Nephron (organoid): Measurements from ENCODE around the gene FKBP4.
A peak's percentile ranks its signal among the peaks of the same experiment; 100 is the strongest.

Source experiments
- H3K27ac Mint-ChIP-seq, 3 experiments: 2 replicates each; pipeline ENCODE4 v1.8.0; 2020; ENCODE audit warnings: mixed read lengths in 3 of 3, mild to moderate bottlenecking in 2 of 3, moderate library complexity in 1 of 3
- H3K27me3 Mint-ChIP-seq: 2 replicates; pipeline ENCODE4 v1.8.0; 2021; ENCODE audit warnings: low read depth, mild to moderate bottlenecking, moderate library complexity, mixed read lengths
- H3K36me3 Mint-ChIP-seq: 2 replicates; pipeline ENCODE4 v1.8.0; 2020; ENCODE audit warnings: low read depth, mixed read lengths
- H3K4me1 Mint-ChIP-seq: 2 replicates; pipeline ENCODE4 v1.8.0; 2020; ENCODE audit warnings: mixed read lengths
- H3K4me3 Mint-ChIP-seq, 3 experiments: 2 replicates each; pipeline ENCODE4 v1.8.0; 2020; ENCODE audit warnings: mild to moderate bottlenecking in 3 of 3, mixed read lengths in 3 of 3, moderate library complexity in 2 of 3
- H3K9me3 Mint-ChIP-seq: 2 replicates; pipeline ENCODE4 v1.8.0; 2020; ENCODE audit warnings: mixed read lengths
- CTCF ChIP-seq, 3 experiments: fragments of 200-600 bp; sonication (generic); IDR thresholded peaks; one replicate each; pipeline ENCODE4 v1.5.0; 2021; ENCODE audit warnings: antibody characterized with exemption in 3 of 3; ENCODE audit not compliant: unreplicated experiment in 3 of 3

Gene FKBP4

GRCh38 chr12:2829275-2829674 lies 34.5 kb downstream of the FKBP4 start:
- H3K36me3 Mint-ChIP-seq: peaks cover 67% of the 10 kb centered on the region
- no peaks in the 10 kb centered on the region for H3K9me3 Mint-ChIP-seq
- no peak overlapping the region for H3K4me3 Mint-ChIP-seq
- H3K4me1 Mint-ChIP-seq: peaks cover 21% of the 10 kb centered on the region
- no peak overlapping the region for H3K27ac Mint-ChIP-seq
- no peaks in the 10 kb centered on the region for H3K27me3 Mint-ChIP-seq
- no peak for TF ChIP-seq CTCF (IDR thresholded peaks at IDR 0.05; ENCODE audit: unreplicated experiment in 3 of 3)

GRCh38 chr12:2832550-2833127 lies 37.9 kb downstream of the FKBP4 start:
- TF ChIP-seq CTCF (IDR thresholded peaks at IDR 0.05; ENCODE audit: unreplicated experiment in 3 of 3): no peak
- peak overlapping the region; percentile 85 to 95 (median 88) for H3K27ac Mint-ChIP-seq
- peaks cover 40% of the 10 kb centered on the region for H3K4me1 Mint-ChIP-seq
- peaks cover 44% of the 10 kb centered on the region for H3K36me3 Mint-ChIP-seq
- no peaks in the 10 kb centered on the region for H3K9me3 Mint-ChIP-seq
- no peaks in the 10 kb centered on the region for H3K27me3 Mint-ChIP-seq
- peak overlapping the region; percentile 40 to 80 (median 76) for H3K4me3 Mint-ChIP-seq

GRCh38 chr12:2833327-2833726 lies 38.6 kb downstream of the FKBP4 start:
- Mint-ChIP-seq H3K36me3 (peaks cover 39% of the 10 kb centered on the region), H3K4me3 (peak overlapping the region; percentile 76 to 80 (median 80)), H3K27ac (peak overlapping the region; percentile 85 to 95 (median 88)), H3K4me1 (peaks cover 40% of the 10 kb centered on the region), H3K27me3 (no peaks in the 10 kb centered on the region), H3K9me3 (no peaks in the 10 kb centered on the region)
- TF ChIP-seq CTCF (IDR thresholded peaks at IDR 0.05; ENCODE audit: unreplicated experiment in 3 of 3): no peak

- H3K27me3 Mint-ChIP-seq: no peaks in the 10 kb centered on the region
- H3K9me3 Mint-ChIP-seq: no peaks in the 10 kb centered on the region
- peak overlapping the region; percentile 85 to 95 (median 88) for H3K27ac Mint-ChIP-seq
- no peak for TF ChIP-seq CTCF (IDR thresholded peaks at IDR 0.05; ENCODE audit: unreplicated experiment in 3 of 3)
- H3K4me3 Mint-ChIP-seq: peak overlapping the region; percentile 76 to 80 (median 80)
- peaks cover 36% of the 10 kb centered on the region for H3K36me3 Mint-ChIP-seq
- peaks cover 40% of the 10 kb centered on the region for H3K4me1 Mint-ChIP-seq
These were observed 39.0 kb downstream of the FKBP4 start for GRCh38 chr12:2833810-2834209.

- H3K27ac Mint-ChIP-seq: peak within 1 kb of the TSS; percentile 88 to 95 (median 95)
- H3K4me1 Mint-ChIP-seq: peaks cover 40% of the 10 kb centered on the region
- H3K4me3 Mint-ChIP-seq: peak within 1 kb of the TSS; percentile 80 to 82 (median 80)
- H3K9me3 Mint-ChIP-seq: no peaks in the 10 kb centered on the region
- H3K36me3 Mint-ChIP-seq: peaks cover 31% of the 10 kb centered on the region
- peak in 1 of 3 experiments; percentile 24 for TF ChIP-seq CTCF (IDR thresholded peaks at IDR 0.05; ENCODE audit: unreplicated experiment in 3 of 3)
- H3K27me3 Mint-ChIP-seq: no peaks in the 10 kb centered on the region
These were observed 40.1 kb downstream of the FKBP4 start, which contains the start of gene NRIP2 for GRCh38 chr12:2834581-2835491. Gene NRIP2 (minus strand): TSS chr12:2835035. CDS start chr12:2834983, 52 bp downstream.
